HL-60 (cell line): ENCODE measurements around the gene MYH15.

Experiments used
- DNase-seq, 2 experiments: peaks; one replicate each; pipeline ENCODE4 v3.0.0-alpha.2; 2010 to 2020; ENCODE audit warnings: low read depth in 1 of 2, low spot score in 1 of 2
- H3K27ac ChIP-seq: fragments of 250-450 bp; sonication (Bioruptor Pico); replicated peaks from 2 replicates; pipeline ENCODE4 v1.5.1; 2020; ENCODE audit warnings: mild to moderate bottlenecking, moderate library complexity
- H3K27me3 ChIP-seq: fragments of 250-450 bp; sonication (Bioruptor Pico); 2 replicates; pipeline ENCODE4 v1.5.1; 2021; ENCODE audit warnings: mild to moderate bottlenecking, moderate library complexity; ENCODE audit not compliant: insufficient read depth, poor library complexity, severe bottlenecking
- H3K4me3 ChIP-seq: replicated peaks from 2 replicates; pipeline ENCODE4 v1.5.1; 2011; ENCODE audit warnings: mild to moderate bottlenecking, control low read depth, low read length; ENCODE audit not compliant: insufficient read depth
- GABPA ChIP-seq: IDR thresholded peaks from 2 replicates; pipeline ENCODE4 v1.6.1; 2012; ENCODE audit warnings: low read depth
- POLR2AphosphoS5 ChIP-seq: IDR thresholded peaks from 2 replicates; pipeline ENCODE4 v1.6.1; 2012; ENCODE audit warnings: low read depth
- REST ChIP-seq: IDR thresholded peaks from 2 replicates; pipeline ENCODE4 v1.6.1; 2012; ENCODE audit warnings: low read depth; ENCODE audit not compliant: insufficient replicate concordance
- SPI1 ChIP-seq: IDR thresholded peaks from 2 replicates; pipeline ENCODE4 v1.6.1; 2012; ENCODE audit warnings: low read depth, mild to moderate bottlenecking, borderline replicate concordance
- TF ChIP-seq, protein P1 (sequence below): IDR thresholded peaks from one replicate; pipeline ENCODE4 v1.5.1; 2011; ENCODE audit warnings: low read length, control low read depth, inconsistent platforms; ENCODE audit not compliant: insufficient read depth

MYH15 gene

GRCh38 chr3:108389372-108389771, 121.0 kb downstream of the MYH15 start:
- H3K4me3 ChIP-seq: no peak overlapping the region
- TF ChIP-seq REST: no peak
- no peak for TF ChIP-seq GABPA
- no peak for TF ChIP-seq POLR2AphosphoS5
- TF ChIP-seq, protein P1, sequence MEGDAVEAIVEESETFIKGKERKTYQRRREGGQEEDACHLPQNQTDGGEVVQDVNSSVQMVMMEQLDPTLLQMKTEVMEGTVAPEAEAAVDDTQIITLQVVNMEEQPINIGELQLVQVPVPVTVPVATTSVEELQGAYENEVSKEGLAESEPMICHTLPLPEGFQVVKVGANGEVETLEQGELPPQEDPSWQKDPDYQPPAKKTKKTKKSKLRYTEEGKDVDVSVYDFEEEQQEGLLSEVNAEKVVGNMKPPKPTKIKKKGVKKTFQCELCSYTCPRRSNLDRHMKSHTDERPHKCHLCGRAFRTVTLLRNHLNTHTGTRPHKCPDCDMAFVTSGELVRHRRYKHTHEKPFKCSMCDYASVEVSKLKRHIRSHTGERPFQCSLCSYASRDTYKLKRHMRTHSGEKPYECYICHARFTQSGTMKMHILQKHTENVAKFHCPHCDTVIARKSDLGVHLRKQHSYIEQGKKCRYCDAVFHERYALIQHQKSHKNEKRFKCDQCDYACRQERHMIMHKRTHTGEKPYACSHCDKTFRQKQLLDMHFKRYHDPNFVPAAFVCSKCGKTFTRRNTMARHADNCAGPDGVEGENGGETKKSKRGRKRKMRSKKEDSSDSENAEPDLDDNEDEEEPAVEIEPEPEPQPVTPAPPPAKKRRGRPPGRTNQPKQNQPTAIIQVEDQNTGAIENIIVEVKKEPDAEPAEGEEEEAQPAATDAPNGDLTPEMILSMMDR: no peak
- TF ChIP-seq SPI1: no peak
- H3K27ac ChIP-seq: no peak overlapping the region
- DNase-seq: no peak
- no peaks in the 10 kb centered on the region for H3K27me3 ChIP-seq

DNA sequence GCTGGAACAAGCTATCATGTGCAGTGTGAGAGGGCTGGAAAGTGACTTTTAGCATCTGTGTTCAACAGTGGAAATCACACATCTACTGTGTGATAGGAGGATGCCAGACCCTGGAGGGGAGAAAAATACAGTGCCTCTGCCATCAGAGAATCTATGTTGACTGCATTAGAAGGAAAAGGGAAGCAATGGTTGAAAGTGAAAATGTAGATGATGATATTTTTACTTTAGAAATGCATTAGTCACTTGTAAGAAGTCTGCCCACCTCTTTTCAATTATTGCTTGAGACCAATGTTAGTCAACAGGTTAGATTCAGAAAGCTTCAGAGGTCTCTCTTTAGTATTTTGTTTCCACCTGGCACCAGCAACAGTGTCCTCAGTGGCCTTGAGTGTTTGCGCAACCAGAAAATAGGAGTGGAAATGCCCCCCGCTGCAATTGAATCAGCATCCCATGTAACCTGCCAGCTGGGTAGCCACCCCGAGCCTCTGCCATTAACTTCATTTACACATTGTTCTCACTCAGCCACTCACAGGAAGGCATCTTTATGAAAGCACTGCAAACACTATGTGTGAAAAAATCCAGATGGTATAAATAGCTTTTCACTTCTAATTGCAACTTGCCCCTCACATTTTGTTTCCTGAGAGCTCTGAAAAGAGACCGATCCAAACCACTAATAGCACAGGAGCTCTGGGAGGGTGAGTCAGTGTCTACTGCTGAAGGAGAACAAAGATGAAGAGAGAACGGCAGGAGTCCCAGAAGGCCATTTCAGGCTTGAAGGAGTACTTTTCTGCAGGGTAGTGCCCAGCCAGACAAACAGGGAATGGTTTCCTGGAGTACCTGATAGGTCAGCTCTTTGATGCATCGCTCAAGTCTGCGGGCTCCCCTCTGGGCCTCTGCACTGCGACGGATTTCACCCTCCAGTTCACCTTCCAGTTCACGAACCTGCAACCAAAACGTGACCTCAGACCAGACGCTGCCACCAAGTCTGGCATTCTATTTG, 122.0 kb downstream of the MYH15 start:
- no peak overlapping the region for H3K4me3 ChIP-seq
- no peak overlapping the region for H3K27ac ChIP-seq
- no peak for DNase-seq
- TF ChIP-seq GABPA (no peak), POLR2AphosphoS5 (no peak), REST (no peak), SPI1 (no peak)
- TF ChIP-seq, protein P1: no peak
- no peaks in the 10 kb centered on the region for H3K27me3 ChIP-seq

- DNase-seq: no peak
- no peak for TF ChIP-seq POLR2AphosphoS5
- no peak for TF ChIP-seq SPI1
- TF ChIP-seq REST: no peak
- TF ChIP-seq GABPA: no peak
- TF ChIP-seq, protein P1: no peak
- Histone ChIP-seq H3K4me3 (no peak overlapping the region), H3K27ac (no peak overlapping the region), H3K27me3 (no peaks in the 10 kb centered on the region)
Measured at GRCh38 chr3:108387063-108387462, 123.3 kb downstream of the MYH15 start.
